Karpas-422 (cell line): Measurements from ENCODE around the gene THRAP3. TPM values are rescaled to one million over a fixed set of nuclear protein-coding genes. Genes with fewer than 3 reads are reported as not detected.

Experiments
- DNase-seq: peaks from one replicate; pipeline ENCODE4 v3.0.0-alpha.2; 2015
- H2AFZ ChIP-seq: fragments of 200-600 bp; sonication (generic); 2 replicates; pipeline ENCODE4 v1.6.1; 2014; ENCODE audit warnings: antibody characterized with exemption, low read length, mixed read lengths
- H3K27ac ChIP-seq: fragments of 200-600 bp; sonication (generic); 2 replicates; pipeline ENCODE4 v1.5.1; 2014; ENCODE audit warnings: mild to moderate bottlenecking, low read length, moderate library complexity
- H3K27me3 ChIP-seq: fragments of 200-600 bp; sonication (generic); 2 replicates; pipeline ENCODE4 v1.6.1; 2014; ENCODE audit warnings: low read length, mixed read lengths
- H3K36me3 ChIP-seq: fragments of 200-600 bp; sonication (generic); 2 replicates; pipeline ENCODE4 v1.6.1; 2014; ENCODE audit warnings: low read length, mixed read lengths; ENCODE audit not compliant: insufficient read depth
- H3K4me1 ChIP-seq: fragments of 200-600 bp; sonication (generic); 2 replicates; pipeline ENCODE4 v1.6.1; 2014; ENCODE audit warnings: mild to moderate bottlenecking, low read length, mixed read lengths
- H3K4me2 ChIP-seq: fragments of 200-600 bp; sonication (generic); 2 replicates; pipeline ENCODE4 v1.6.1; 2014; ENCODE audit warnings: low read length, low read depth, mild to moderate bottlenecking; ENCODE audit not compliant: poor library complexity, severe bottlenecking
- H3K4me3 ChIP-seq: fragments of 200-600 bp; sonication (generic); 2 replicates; pipeline ENCODE4 v1.5.1; 2014; ENCODE audit warnings: mild to moderate bottlenecking, antibody characterized with exemption, low read length, mixed read lengths
- H3K79me2 ChIP-seq: fragments of 200-600 bp; sonication (generic); 2 replicates; pipeline ENCODE4 v1.6.1; 2014; ENCODE audit warnings: mild to moderate bottlenecking, low read length, mixed read lengths
- H3K9ac ChIP-seq: fragments of 200-600 bp; sonication (generic); 2 replicates; pipeline ENCODE4 v1.6.0; 2014; ENCODE audit warnings: low read length
- H3K9me2 ChIP-seq: fragments of 200-600 bp; sonication (generic), shearing (Covaris generic); replicated peaks from 2 replicates; pipeline ENCODE4 v1.6.0; 2014; ENCODE audit warnings: mild to moderate bottlenecking, low read length, moderate library complexity; ENCODE audit not compliant: insufficient read depth
- H3K9me3 ChIP-seq: fragments of 300-700, 200-600 bp; sonication (generic); 2 replicates; pipeline ENCODE4 v1.6.1; 2014; ENCODE audit warnings: low read length, mixed read lengths
- H4K20me1 ChIP-seq: fragments of 200-600 bp; sonication (generic); 2 replicates; pipeline ENCODE4 v1.6.1; 2014; ENCODE audit warnings: mild to moderate bottlenecking, antibody characterized with exemption, low read length, low read depth; ENCODE audit not compliant: insufficient read depth
- total RNA-seq: library from RNA; depleted of rRNA; stranded (reverse); fragments of >200 nt; shearing (Covaris generic); gene quantifications from 2 replicates; pipeline ENCODE4 v1.2.3, GENCODE V29; 2014; ENCODE audit warnings: low replicate concordance

THRAP3 gene
- total RNA-seq, 1 experiment from 2014 or later: 47.0 TPM

GRCh38 chr1:36285443-36286101, 61.3 kb downstream of the THRAP3 start:
- peak overlapping the region; percentile 89 for H3K27ac ChIP-seq
- no peaks in the 10 kb centered on the region for H4K20me1 ChIP-seq
- H3K36me3 ChIP-seq: peaks cover 39% of the 10 kb centered on the region

GRCh38 chr1:36286802-36287201, 62.6 kb downstream of the THRAP3 start:
- Histone ChIP-seq H3K4me2 (no peak overlapping the region), H3K4me3 (no peak overlapping the region), H3K27ac (no peak overlapping the region), H3K79me2 (peaks cover 48% of the 10 kb centered on the region), H3K9me2 (no peaks in the 10 kb centered on the region), H3K9me3 (no peaks in the 10 kb centered on the region), H4K20me1 (no peaks in the 10 kb centered on the region), H3K4me1 (peaks cover 37% of the 10 kb centered on the region), H3K9ac (no peak overlapping the region), H3K27me3 (no peaks in the 10 kb centered on the region), H3K36me3 (peaks cover 50% of the 10 kb centered on the region), H2AFZ (no peak overlapping the region)
- DNase-seq: no peak

More at GRCh38 chr1:36285443-36286101, 61.3 kb downstream of the THRAP3 start:
- Histone ChIP-seq H3K4me3 (no peak overlapping the region), H2AFZ (no peak overlapping the region), H3K9me2 (no peaks in the 10 kb centered on the region), H3K79me2 (peaks cover 45% of the 10 kb centered on the region), H3K4me1 (peaks cover 37% of the 10 kb centered on the region), H3K9ac (no peak overlapping the region), H3K4me2 (peak overlapping the region; percentile 56), H3K27me3 (no peaks in the 10 kb centered on the region), H3K9me3 (no peaks in the 10 kb centered on the region)
- peak; percentile 95 for DNase-seq

GRCh38 chr1:36287595-36287994, 63.4 kb downstream of the THRAP3 start:
- H3K27ac ChIP-seq: no peak overlapping the region
- H3K9me3 ChIP-seq: no peaks in the 10 kb centered on the region
- peaks cover 52% of the 10 kb centered on the region for H3K36me3 ChIP-seq
- H3K79me2 ChIP-seq: peaks cover 49% of the 10 kb centered on the region
- H3K4me1 ChIP-seq: peaks cover 34% of the 10 kb centered on the region
- no peaks in the 10 kb centered on the region for H4K20me1 ChIP-seq
- H3K9me2 ChIP-seq: no peaks in the 10 kb centered on the region
- H3K27me3 ChIP-seq: no peaks in the 10 kb centered on the region
- H3K4me2 ChIP-seq: no peak overlapping the region
- H3K4me3 ChIP-seq: no peak overlapping the region
- no peak for DNase-seq
- H3K9ac ChIP-seq: no peak overlapping the region
- H2AFZ ChIP-seq: no peak overlapping the region

- Histone ChIP-seq H4K20me1 (no peaks in the 10 kb centered on the region), H3K9me2 (no peaks in the 10 kb centered on the region), H3K36me3 (peaks cover 50% of the 10 kb centered on the region; the same call in 1 of the 2 replicates), H3K4me3 (no peak overlapping the region), H3K27ac (no peak overlapping the region), H3K9me3 (no peaks in the 10 kb centered on the region), H3K79me2 (peaks cover 9% of the 10 kb centered on the region; the same call in 1 of the 2 replicates), H2AFZ (no peak overlapping the region), H3K4me2 (no peak overlapping the region), H3K27me3 (no peaks in the 10 kb centered on the region), H3K4me1 (no peaks in the 10 kb centered on the region), H3K9ac (no peak overlapping the region)
- no peak for DNase-seq
These were observed 71.1 kb downstream of the THRAP3 start for GRCh38 chr1:36295390-36295789.

GRCh38 chr1:36297062-36297461, 72.8 kb downstream of the THRAP3 start:
- Histone ChIP-seq H3K27ac (no peak overlapping the region), H3K4me1 (no peaks in the 10 kb centered on the region), H3K79me2 (no peaks in the 10 kb centered on the region; the same call in 1 of the 2 replicates), H3K36me3 (peaks cover 51% of the 10 kb centered on the region; the same call in 1 of the 2 replicates), H2AFZ (no peak overlapping the region), H3K9ac (no peak overlapping the region), H3K4me2 (no peak overlapping the region), H3K4me3 (no peak overlapping the region), H3K27me3 (no peaks in the 10 kb centered on the region), H3K9me2 (no peaks in the 10 kb centered on the region), H3K9me3 (no peaks in the 10 kb centered on the region), H4K20me1 (no peaks in the 10 kb centered on the region)
- no peak for DNase-seq

GRCh38 chr1:36298640-36299039, 74.4 kb downstream of the THRAP3 start:
- no peak for DNase-seq
- Histone ChIP-seq H2AFZ (no peak overlapping the region), H3K4me1 (no peaks in the 10 kb centered on the region), H4K20me1 (no peaks in the 10 kb centered on the region), H3K27me3 (no peaks in the 10 kb centered on the region), H3K9ac (no peak overlapping the region), H3K79me2 (no peaks in the 10 kb centered on the region; the same call in 1 of the 2 replicates), H3K27ac (no peak overlapping the region), H3K9me2 (no peaks in the 10 kb centered on the region), H3K4me2 (no peak overlapping the region), H3K4me3 (no peak overlapping the region), H3K36me3 (peaks cover 41% of the 10 kb centered on the region; the same call in 1 of the 2 replicates), H3K9me3 (no peaks in the 10 kb centered on the region)

- Histone ChIP-seq H3K9me2 (no peaks in the 10 kb centered on the region), H3K4me3 (no peak overlapping the region), H3K27ac (no peak overlapping the region), H3K9ac (no peak overlapping the region), H3K4me1 (peaks cover under 1% of the 10 kb centered on the region; the same call in 1 of the 2 replicates), H4K20me1 (no peaks in the 10 kb centered on the region), H2AFZ (no peak overlapping the region), H3K9me3 (no peaks in the 10 kb centered on the region), H3K4me2 (no peak overlapping the region), H3K36me3 (peaks cover 35% of the 10 kb centered on the region; the same call in 1 of the 2 replicates), H3K27me3 (no peaks in the 10 kb centered on the region), H3K79me2 (no peaks in the 10 kb centered on the region; the same call in 1 of the 2 replicates)
- no peak for DNase-seq
These were observed 76.3 kb downstream of the THRAP3 start for GRCh38 chr1:36300526-36300925.

- Histone ChIP-seq H4K20me1 (no peaks in the 10 kb centered on the region), H3K4me3 (no peak overlapping the region), H3K27me3 (no peaks in the 10 kb centered on the region), H3K4me1 (peaks cover 7% of the 10 kb centered on the region), H3K36me3 (peaks cover 35% of the 10 kb centered on the region; the same call in 1 of the 2 replicates), H3K27ac (no peak overlapping the region), H3K4me2 (no peak overlapping the region), H3K9me3 (no peaks in the 10 kb centered on the region), H3K9me2 (no peaks in the 10 kb centered on the region), H2AFZ (no peak overlapping the region), H3K9ac (no peak overlapping the region), H3K79me2 (no peaks in the 10 kb centered on the region; the same call in 1 of the 2 replicates)
- DNase-seq: no peak
These were observed 77.0 kb downstream of the THRAP3 start for GRCh38 chr1:36301220-36301619.
